ENCODE data around the gene ZNF653. TPM values are rescaled to one million over a fixed set of nuclear protein-coding genes. Genes with fewer than 3 reads are reported as not detected.

ZNF653 gene
- total RNA-seq, 4 donors from 2014 or later = 3.3 to 8.4 (median 5.3) TPM

GRCh38 chr19:11481534-11482383 is 23.9 kb downstream of the ZNF653 start:
- ATAC-seq (ENCODE audit: low FRiP score) (peak; percentile 38), DNase-seq (ENCODE audit: low spot score) (no peak)
- no peak for TF ChIP-seq CTCF (IDR thresholded peaks at IDR 0.05)

DNA sequence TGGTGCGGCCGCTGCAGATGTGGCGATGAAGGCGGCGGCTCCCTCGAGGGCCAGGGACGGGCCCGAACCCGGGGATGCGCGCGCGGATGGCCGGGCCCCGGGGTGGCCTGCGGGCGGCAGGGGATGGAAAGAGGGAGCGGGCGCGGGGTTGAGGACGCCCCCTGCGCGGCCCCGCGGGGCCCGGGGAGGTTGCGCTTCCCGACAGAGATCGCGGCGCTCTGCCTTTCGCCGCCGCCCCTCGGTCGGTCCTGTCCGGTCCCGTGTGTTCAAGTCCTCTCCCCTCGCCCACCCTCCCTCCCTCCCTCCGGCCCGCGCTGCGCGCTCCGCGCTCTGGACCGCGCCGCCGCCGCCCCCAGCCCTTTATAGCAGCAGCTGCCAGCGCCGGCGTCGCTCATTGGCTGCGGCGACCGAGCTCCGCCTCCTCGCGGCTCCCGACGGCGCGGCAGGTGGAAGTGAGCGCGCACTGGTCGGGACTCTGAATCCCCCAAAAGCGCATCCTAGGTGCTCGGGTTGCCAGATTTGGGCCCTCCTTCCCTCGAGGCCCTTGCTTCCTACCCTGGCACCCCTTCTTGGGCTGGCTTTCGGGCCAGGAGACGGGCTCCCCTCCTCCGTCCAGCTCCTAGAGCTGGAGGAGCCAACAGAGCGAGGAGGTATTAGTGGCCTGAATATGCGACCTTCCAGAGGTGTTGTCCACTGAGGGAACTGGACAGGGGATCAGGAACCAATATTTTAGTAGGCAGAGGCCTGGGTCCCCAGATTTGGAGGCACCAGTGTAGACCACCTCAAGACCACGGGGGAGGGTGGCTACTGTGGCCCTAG is 24.7 kb downstream of the ZNF653 start, which contains the start of gene ELAVL3:
Gene ELAVL3, minus strand, starts transcription at position 332 of the 819 bp plus-strand sequence. CDS start 438 bp downstream, outside the sequence.
- TF ChIP-seq CTCF (IDR thresholded peaks at IDR 0.05) = no peak
- DNase-seq (ENCODE audit: low spot score) = no peak
- no peak for ATAC-seq (ENCODE audit: low FRiP score)

DNA sequence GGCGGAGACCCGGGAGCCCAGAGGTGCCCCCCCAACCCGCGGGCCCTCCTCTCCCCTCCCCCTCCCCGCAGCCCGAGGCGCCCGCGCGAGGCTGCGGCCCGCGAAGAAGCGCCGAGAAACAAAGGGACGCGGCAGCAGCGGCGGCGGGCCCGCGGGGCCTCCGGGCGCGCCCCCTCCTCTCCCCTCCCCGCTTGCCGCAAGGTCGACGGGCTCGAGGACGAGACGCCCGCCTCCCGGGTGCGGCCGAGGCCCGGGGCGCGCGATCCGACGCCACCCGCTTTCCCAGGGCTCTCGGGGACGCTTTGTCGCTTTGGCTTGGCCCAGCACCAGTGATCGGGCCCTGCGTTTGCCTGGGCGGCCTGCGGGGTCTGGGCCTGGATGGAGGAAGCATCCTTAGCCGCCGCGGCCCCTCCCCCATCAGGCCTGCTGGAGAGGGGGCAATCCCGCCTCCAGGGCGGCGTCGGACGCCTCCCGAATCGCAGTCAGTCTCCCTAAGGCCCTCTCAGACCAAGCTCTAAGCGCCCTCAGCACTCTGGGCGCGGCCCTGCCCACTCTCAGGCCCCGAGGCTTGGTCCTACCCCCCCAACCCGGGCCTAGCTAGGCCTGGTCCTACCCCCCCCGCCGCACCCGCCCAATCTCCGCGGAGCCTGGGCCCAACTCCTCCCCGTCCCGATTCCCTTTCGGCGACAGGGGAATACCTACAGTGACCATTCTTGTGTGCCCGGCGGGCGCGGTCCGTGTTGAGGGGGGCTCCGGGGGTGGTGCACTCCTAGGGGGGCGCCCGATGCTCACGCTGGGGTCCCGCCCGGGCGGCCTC is 25.5 kb downstream of the ZNF653 start:
- ATAC-seq (ENCODE audit: low FRiP score) (no peak), DNase-seq (ENCODE audit: low spot score) (no peak)
- TF ChIP-seq CTCF (IDR thresholded peaks at IDR 0.05) = no peak

GRCh38 chr19:11479090-11479897 is 26.3 kb downstream of the ZNF653 start:
- DNase-seq (ENCODE audit: low spot score) = no peak
- ATAC-seq (ENCODE audit: low FRiP score) = no peak
- no peak for TF ChIP-seq CTCF (IDR thresholded peaks at IDR 0.05)

GRCh38 chr19:11478167-11479089 is 27.2 kb downstream of the ZNF653 start:
- DNase-seq (ENCODE audit: low spot score) (no peak), ATAC-seq (ENCODE audit: low FRiP score) (no peak)
- no peak for TF ChIP-seq CTCF (IDR thresholded peaks at IDR 0.05)
